SJCRH30 (cell line): ENCODE results near the gene UNC93A. TPM values are rescaled to one million over a fixed set of nuclear protein-coding genes. Genes with fewer than 3 reads are reported as not detected.
"Not testable (repeated sequence)": the region's sequence is repeated elsewhere in the genome, so short reads cannot be mapped to it uniquely, and the experiment has no call there.

Source experiments
- DNase-seq, 2 experiments: peaks; one replicate each; pipeline ENCODE4 v3.0.0-alpha.2; 2015 to 2020
- H3K27ac ChIP-seq: fragments of 250-450 bp; sonication (Bioruptor Pico); 2 replicates; pipeline ENCODE4 v1.5.1; 2020; ENCODE audit warnings: mild to moderate bottlenecking, moderate library complexity
- H3K27me3 ChIP-seq: fragments of 250-450 bp; sonication (Bioruptor Pico); 2 replicates; pipeline ENCODE4 v1.5.1; 2020; ENCODE audit warnings: mild to moderate bottlenecking, moderate library complexity
- H3K36me3 ChIP-seq: fragments of 250-450 bp; sonication (Bioruptor Pico); 2 replicates; pipeline ENCODE4 v1.5.1; 2020; ENCODE audit warnings: mild to moderate bottlenecking, moderate library complexity
- H3K4me1 ChIP-seq: fragments of 250-450 bp; sonication (Bioruptor Pico); 2 replicates; pipeline ENCODE4 v1.5.1; 2020; ENCODE audit warnings: mild to moderate bottlenecking, moderate library complexity
- H3K4me3 ChIP-seq: fragments of 250-450 bp; sonication (Bioruptor Pico); 2 replicates; pipeline ENCODE4 v1.5.1; 2020; ENCODE audit warnings: mild to moderate bottlenecking, moderate library complexity
- H3K9me3 ChIP-seq: fragments of 250-450 bp; sonication (Bioruptor Pico); replicated peaks from 2 replicates; pipeline ENCODE4 v1.5.1; 2020; ENCODE audit warnings: mild to moderate bottlenecking, moderate library complexity
- total RNA-seq: library from RNA; depleted of rRNA; stranded (reverse); fragments of >200 nt; shearing (Covaris generic); gene quantifications from 2 replicates; pipeline ENCODE4 v1.2.3, GENCODE V29; 2014

The UNC93A gene
- total RNA-seq, 1 experiment from 2014 or later = not detected

DNA sequence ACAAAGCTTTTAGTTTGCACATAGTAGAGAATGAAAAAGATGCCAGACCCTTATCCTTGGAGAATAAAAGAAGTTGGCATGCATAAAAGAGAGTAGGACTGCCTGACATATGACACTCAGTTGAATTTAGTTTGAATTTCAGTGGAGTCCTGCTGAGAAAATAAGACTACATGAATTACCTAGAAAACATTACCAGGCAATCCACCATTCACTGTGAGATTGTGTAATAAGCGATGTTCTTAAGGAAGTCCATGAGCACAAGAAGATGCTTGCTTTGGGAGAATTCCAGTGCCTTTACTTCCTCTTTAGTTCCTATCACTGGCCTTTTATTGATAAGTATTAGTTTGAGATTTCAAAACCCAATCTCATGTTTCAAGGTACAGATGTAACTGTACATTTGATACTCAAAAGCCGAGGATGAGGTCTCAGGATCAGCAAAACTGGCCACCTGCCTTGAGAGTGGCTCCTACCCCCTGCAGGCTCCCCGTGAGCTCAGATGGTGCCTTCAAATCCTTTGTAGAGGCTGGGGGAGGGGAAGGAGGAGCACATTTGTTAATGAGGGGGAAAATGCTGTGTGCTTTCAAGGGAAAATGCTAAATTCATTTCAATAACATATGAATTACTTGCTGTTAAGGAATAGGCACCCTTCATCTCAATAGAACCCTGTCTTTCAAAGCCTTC is 11.2 kb upstream of the UNC93A start:
- Histone ChIP-seq H3K27ac (no peak overlapping the region), H3K27me3 (peaks cover 5% of the 10 kb centered on the region)
- no peak for DNase-seq

DNA sequence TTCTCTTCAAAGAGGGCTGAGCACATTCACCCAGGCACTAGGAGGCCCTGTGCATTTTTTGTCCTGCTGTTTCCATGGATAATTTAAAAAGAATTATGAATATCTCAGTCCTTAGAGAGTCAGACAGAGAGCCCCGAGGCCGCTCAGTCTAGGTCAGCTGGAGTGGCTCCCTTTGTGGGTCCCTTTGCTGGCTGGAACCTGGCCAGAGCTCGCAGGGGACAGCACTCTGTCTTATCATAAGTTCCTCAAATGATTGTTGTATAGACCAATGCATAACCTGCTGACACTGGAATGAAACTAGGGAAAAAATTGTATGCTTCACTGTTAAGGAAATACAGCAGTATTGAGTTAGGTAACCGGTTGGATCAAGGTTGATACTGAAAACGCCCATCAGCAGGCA is 10.6 kb upstream of the UNC93A start:
- DNase-seq, H3K4me1 ChIP-seq, H3K4me3 ChIP-seq, H3K27me3 ChIP-seq, H3K27ac ChIP-seq, H3K36me3 ChIP-seq, H3K9me3 ChIP-seq: not testable (repeated sequence)

More for the DNA sequence above, 11.2 kb upstream of the UNC93A start:
- Histone ChIP-seq H3K4me3 (no peak overlapping the region), H3K36me3 (no peaks in the 10 kb centered on the region), H3K9me3 (no peaks in the 10 kb centered on the region), H3K4me1 (no peaks in the 10 kb centered on the region)

DNA sequence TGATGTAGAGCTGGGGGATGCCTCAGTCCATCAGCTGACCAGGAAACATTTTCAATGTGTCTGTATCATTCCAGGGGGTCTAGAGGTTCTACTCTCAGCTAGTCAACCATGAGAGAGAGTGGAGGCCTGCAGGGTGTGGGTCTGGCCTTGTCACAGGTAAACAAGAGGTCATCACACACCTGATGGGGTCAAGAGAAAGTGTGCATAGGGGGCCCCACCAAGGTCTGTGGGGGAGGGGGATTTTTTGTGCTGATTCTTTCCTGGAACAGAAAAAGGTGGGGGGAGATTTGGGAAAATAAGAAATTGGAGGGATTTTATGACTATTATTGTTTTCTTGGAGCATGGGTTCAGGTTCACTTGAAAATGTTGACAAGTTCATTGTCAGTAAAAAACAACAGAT is 8.9 kb upstream of the UNC93A start:
- Histone ChIP-seq H3K9me3 (no peaks in the 10 kb centered on the region), H3K36me3 (no peaks in the 10 kb centered on the region), H3K4me1 (no peaks in the 10 kb centered on the region), H3K27me3 (peaks cover 5% of the 10 kb centered on the region), H3K4me3 (no peak overlapping the region), H3K27ac (no peak overlapping the region)
- no peak for DNase-seq

DNA sequence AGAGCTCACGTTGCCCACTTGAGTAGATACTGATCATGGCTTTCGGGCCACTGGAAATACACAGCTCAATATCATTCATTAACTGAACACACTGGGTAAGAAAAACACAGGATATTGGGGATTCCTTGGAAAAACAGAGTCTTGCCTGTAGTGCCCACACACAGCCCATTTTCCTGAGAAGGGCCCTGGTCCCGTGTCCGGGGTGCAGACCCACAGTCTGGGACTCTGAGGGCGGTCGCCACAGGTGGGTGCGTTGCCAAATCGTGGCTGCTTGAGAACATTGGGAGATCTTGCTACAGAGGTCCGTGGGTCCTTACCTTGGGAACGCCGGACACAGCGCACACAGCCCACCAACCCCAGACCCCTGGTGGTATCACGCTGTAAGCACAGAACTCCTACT is 6.5 kb upstream of the UNC93A start:
- not testable (repeated sequence) for H3K27ac ChIP-seq, H3K4me1 ChIP-seq, H3K9me3 ChIP-seq, H3K27me3 ChIP-seq, DNase-seq, H3K4me3 ChIP-seq, H3K36me3 ChIP-seq

DNA sequence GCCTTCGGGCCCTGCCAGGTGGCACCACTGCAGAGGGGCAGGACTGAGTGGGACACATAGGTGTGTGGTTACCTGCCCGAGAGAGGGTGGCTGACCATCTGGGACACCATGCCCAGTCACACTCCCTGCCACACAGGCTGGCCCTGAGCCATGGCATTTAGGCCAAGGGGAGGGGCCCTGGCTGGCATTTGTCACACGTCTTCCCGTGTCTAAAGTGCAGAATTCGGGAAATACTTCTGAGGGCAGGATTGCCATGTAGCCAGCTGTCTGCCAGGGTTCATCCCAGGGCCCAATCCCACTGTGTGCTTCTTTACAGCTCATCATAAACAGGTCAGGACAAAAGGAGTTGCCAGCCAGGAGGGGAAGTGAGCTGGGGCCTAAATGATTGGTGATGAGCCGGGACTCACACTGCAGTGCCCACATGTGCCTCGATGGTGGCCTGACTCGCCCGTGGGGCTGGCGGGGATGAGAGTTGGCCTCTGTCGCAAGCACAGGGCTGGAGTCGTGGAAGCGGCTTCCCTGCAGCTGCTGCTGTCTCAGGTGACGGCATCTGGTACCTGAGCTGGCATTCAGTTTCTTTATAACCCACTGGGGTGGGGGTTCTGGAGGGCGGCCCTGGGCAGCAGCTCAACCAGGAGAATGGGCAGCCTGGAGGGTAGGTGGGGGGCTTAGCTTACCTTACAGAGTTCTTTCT is 5.9 kb upstream of the UNC93A start:
- Histone ChIP-seq H3K36me3 (no peaks in the 10 kb centered on the region), H3K4me3 (no peak overlapping the region), H3K27me3 (no peaks in the 10 kb centered on the region; the same call in none of the 2 replicates), H3K27ac (no peak overlapping the region), H3K9me3 (no peaks in the 10 kb centered on the region; the same call in 1 of the 2 replicates), H3K4me1 (no peaks in the 10 kb centered on the region)
- DNase-seq = no peak

DNA sequence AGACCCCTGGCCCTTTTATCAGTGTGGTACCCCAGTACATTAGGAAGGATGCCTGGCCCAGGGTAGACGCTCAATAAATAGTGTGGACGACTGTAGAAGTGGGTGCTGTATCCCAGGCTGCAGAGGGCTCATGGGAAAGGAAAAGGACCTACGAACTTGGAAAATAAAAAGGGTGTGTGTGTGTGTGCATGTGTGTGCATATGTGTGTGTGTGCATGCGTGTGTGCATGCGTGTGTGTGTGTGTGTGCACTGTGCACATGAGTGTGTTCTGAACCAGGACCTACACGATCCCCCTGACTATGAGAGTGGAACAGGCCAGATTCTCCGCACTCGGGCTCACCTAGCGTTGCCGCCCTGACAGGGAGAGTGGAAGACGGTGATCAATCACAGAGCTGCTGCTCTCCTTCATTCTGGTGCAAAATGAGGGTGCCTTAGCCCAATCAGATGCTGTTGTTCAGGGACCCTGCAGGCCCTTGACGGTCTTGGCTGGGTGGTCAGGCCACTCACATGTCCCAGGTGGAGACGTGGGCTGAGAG is 3.5 kb upstream of the UNC93A start:
- no peak overlapping the region for H3K4me3 ChIP-seq
- H3K9me3 ChIP-seq = no peaks in the 10 kb centered on the region; the same call in 1 of the 2 replicates
- DNase-seq = no peak
- no peaks in the 10 kb centered on the region; the same call in none of the 2 replicates for H3K27me3 ChIP-seq
- no peak overlapping the region for H3K27ac ChIP-seq
- no peaks in the 10 kb centered on the region for H3K36me3 ChIP-seq
- H3K4me1 ChIP-seq = no peaks in the 10 kb centered on the region

DNA sequence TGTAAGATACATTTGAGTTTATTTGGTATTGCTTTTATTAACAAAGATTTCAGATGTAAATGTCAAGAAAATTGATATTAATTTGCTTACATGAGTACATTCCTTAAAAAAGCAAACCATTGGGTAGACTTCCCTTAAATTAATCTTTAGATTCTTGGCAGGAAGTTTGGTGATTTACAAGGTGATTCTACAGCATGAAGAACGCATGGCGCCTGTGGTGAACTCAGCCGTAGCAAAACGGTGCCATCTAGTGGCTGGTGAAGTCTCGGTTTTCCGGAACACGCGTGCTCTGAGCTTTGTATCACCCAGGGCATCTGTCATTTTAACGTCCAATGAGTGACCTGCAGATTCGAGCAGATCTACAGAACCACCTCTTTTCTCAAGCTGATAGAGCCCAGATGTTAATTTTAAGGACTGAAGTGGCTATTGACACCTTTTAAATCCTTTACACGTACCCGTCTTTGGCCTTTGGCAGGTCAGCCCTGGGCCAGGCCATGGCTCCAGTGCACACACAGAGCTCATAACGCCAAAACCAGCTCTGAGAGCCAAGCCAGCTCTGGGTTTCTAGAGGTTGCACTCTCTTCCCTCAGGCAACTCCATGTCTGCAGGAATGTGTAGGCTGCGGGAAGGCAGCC is 2.4 kb upstream of the UNC93A start:
- H3K27ac ChIP-seq, H3K27me3 ChIP-seq, H3K4me1 ChIP-seq, H3K4me3 ChIP-seq, H3K9me3 ChIP-seq, H3K36me3 ChIP-seq: not testable (repeated sequence)
- peak in 1 of 2 experiments; percentile 45 for DNase-seq

DNA sequence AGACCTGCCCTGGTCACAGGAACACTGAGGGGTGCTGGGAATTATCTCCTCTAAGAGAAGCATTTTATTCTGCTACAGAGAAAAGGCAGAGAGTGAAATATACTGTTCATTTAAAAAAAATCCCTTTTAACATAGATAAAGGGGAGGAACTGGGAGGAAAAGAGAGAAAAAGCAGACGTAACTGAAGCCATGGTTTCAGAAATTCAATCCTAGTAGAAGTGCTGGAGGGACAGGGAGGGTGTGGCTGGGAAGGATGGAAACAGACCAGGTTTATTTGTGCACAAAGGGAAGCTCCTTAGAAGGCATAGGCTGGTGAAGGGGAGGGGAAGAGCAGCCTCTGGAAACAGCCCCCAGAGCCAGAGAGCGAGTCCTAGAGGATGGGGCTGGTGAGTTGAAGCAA is 1.8 kb upstream of the UNC93A start:
- not testable (repeated sequence) for H3K27me3 ChIP-seq, H3K4me1 ChIP-seq, H3K9me3 ChIP-seq, H3K27ac ChIP-seq, H3K36me3 ChIP-seq, H3K4me3 ChIP-seq, DNase-seq

DNA sequence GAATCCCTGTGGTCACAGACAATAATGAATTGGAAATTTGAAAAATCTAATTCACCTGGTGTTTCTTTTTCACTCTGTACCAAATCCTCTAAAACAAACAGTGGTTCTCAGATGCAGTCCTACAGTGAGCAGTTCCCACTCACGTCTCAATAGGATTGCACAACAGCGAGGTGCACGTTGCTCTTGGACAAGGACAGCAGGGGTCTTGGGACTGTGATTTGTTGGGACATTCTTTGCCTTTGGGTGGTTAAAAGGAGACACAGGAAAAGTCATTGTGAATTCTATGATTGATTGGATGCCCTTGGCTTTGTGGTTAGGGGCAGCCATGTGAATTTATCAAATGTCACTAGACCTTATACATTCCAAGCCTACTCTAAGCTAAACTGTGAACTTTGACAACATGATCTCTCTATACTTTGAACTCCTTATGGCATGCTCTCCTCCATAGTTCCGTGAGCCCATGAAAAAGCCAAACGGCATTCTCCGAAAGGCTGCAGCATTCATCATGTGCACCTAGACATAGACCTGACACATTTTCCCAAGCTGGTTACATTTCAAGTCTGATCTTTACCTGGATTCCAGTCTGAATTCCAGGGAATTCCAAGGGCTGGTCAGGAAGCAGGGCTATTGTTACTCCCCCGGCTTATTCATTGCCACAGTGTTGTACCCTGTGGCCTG is 647 bp downstream of the UNC93A start:
- H3K9me3 ChIP-seq = no peaks in the 10 kb centered on the region; the same call in 1 of the 2 replicates
- H3K4me1 ChIP-seq = no peaks in the 10 kb centered on the region
- H3K27me3 ChIP-seq = peaks cover 2% of the 10 kb centered on the region; the same call in 1 of the 2 replicates
- no peak for DNase-seq
- no peak overlapping the region for H3K27ac ChIP-seq
- H3K36me3 ChIP-seq = no peaks in the 10 kb centered on the region
- H3K4me3 ChIP-seq = no peak overlapping the region

DNA sequence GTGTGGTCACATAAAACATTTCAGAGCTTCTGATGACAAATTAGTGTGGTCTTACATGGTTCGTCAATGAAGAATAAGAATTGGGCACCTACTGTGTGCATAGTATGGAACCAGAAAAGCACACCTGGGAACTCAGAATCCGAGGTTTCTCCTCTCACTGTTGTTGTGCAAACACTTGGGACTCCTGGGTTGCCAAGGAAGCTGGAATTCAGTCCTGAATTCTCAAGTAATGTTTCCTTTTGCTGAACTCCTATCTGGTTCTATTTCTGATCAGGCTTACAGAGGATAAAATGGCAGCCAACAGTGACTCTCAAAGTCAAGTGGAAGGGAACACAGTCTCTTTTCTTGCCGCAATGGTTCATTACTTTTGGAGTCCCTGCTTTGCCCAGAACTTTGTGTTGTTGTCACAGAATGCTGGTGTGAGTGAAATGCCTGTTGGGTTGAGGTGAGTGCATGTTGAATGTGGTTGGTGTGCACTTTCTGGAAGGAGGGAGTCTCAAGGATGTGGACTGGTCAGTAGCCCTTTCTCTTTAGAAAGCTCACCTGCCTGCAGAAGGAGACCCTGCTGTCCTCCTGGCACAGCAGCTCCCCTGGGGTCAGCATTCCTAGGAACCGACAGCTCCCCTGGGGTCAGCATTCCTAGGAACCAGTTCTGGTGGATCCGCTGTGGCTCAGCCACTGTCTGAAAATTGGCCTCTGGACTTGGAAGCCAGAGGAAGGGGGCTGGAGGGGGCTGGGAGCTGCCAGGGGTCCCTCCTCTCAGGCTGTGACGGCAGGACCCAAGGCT is 1.4 kb downstream of the UNC93A start:
- H3K4me1 ChIP-seq = no peaks in the 10 kb centered on the region
- H3K27ac ChIP-seq = no peak overlapping the region
- no peak for DNase-seq
- no peak overlapping the region for H3K4me3 ChIP-seq
- H3K27me3 ChIP-seq = peaks cover 5% of the 10 kb centered on the region; the same call in 1 of the 2 replicates
- no peaks in the 10 kb centered on the region for H3K36me3 ChIP-seq
- H3K9me3 ChIP-seq = no peaks in the 10 kb centered on the region; the same call in 1 of the 2 replicates

DNA sequence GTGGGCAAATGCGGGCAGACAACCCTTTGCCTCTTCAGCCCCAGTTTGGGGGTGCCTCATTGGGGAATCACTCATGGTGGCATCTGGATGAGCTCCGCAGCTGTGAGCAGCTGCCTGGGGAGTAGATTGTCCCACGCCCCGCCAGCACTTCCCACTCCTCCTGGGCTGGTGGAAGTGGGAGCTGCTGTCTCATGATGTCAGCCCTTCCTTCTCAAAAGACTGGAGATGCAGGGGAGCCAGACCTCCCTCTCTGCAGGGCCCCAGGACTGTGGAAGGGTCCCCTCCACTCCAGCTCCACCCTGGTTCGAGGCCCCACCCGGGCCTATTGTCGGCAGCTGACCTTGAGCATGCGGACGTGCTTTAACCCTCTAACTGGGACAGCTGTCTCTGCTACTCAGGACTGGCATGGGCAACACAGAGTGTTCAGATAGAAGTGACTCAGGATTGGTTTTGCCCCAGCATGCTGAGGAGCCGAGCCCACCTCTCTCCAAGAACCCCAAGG is 2.0 kb downstream of the UNC93A start:
- no peak overlapping the region for H3K4me3 ChIP-seq
- no peaks in the 10 kb centered on the region for H3K4me1 ChIP-seq
- no peak overlapping the region for H3K27ac ChIP-seq
- peaks cover 5% of the 10 kb centered on the region; the same call in 1 of the 2 replicates for H3K27me3 ChIP-seq
- no peaks in the 10 kb centered on the region for H3K36me3 ChIP-seq
- DNase-seq = peak in 1 of 2 experiments; percentile 29
- H3K9me3 ChIP-seq = no peaks in the 10 kb centered on the region; the same call in 1 of the 2 replicates

DNA sequence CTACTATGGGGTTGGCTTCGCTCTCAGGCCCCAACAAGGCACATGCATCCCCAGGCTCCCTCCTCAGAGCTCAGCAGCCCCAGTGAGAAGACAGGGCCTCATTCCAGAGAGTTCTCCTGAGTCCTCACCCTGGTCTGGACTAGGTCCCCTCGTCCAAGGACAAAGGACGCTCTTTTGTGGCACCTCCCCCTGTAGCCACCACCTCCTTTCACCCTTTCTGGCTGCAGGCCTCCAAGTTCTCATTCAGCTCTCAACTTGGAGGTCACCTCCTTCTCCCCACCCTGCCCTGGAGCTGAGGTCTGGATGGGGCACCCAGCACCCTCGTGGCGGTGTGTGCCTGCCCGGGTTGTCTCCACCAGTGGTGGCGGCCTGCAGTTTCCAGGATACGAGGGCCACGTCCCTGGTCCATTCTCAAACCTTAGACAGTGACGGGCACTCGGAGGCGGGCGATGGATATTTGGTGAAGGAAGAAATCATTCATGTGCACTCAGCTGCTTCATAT is 2.5 kb downstream of the UNC93A start:
- H3K36me3 ChIP-seq = no peaks in the 10 kb centered on the region
- no peaks in the 10 kb centered on the region for H3K4me1 ChIP-seq
- H3K9me3 ChIP-seq = no peaks in the 10 kb centered on the region; the same call in 1 of the 2 replicates
- no peak overlapping the region for H3K4me3 ChIP-seq
- no peak for DNase-seq
- no peak overlapping the region for H3K27ac ChIP-seq
- peaks cover 5% of the 10 kb centered on the region; the same call in 1 of the 2 replicates for H3K27me3 ChIP-seq

DNA sequence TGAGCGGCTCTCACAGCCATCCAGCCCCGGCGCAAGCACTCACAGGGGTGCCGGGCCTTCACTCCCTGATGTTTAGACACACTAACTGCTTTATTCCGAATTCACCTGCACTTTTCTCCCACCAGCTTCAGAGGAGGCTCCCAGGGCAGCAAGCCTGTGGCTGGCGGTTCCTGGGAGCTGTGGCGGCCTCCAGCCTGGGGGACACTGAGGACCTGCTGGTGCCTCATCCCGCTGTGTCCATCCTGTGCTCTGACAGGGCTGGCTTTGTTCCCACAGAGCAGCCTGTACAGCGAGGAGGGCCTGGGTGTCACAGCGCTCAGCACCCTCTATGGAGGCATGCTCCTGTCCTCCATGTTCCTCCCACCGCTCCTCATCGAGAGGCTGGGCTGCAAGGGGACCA is 3.1 kb downstream of the UNC93A start:
- no peak for DNase-seq
- Histone ChIP-seq H3K4me1 (no peaks in the 10 kb centered on the region), H3K27ac (no peak overlapping the region), H3K27me3 (peaks cover 5% of the 10 kb centered on the region; the same call in 1 of the 2 replicates), H3K4me3 (no peak overlapping the region), H3K36me3 (no peaks in the 10 kb centered on the region), H3K9me3 (no peaks in the 10 kb centered on the region; the same call in 1 of the 2 replicates)
